ENCODE measurements around the gene ADCY5. TPM values are rescaled to one million over a fixed set of nuclear protein-coding genes. Genes with fewer than 3 reads are reported as not detected.

Gene ADCY5
- total RNA-seq, 1 donor from 2014 or later = 11.1 TPM

GRCh38 chr3:123367467-123368154 lies 81.3 kb downstream of the ADCY5 start:
- DNase-seq = no peak

- no peak for DNase-seq
These were observed 83.3 kb downstream of the ADCY5 start for GRCh38 chr3:123365450-123366143.

GRCh38 chr3:123361071-123361470 lies 87.8 kb downstream of the ADCY5 start:
- DNase-seq = no peak

- DNase-seq = no peak
These were observed 91.6 kb downstream of the ADCY5 start for GRCh38 chr3:123357275-123357674.

GRCh38 chr3:123353850-123354233 lies 95.0 kb downstream of the ADCY5 start:
- no peak for DNase-seq

GRCh38 chr3:123353227-123353849 lies 95.6 kb downstream of the ADCY5 start:
- DNase-seq = no peak

GRCh38 chr3:123352134-123352554 lies 96.7 kb downstream of the ADCY5 start:
- no peak for DNase-seq

- DNase-seq = no peak
These were observed 97.4 kb downstream of the ADCY5 start for GRCh38 chr3:123351501-123351900.

- DNase-seq = no peak
These were observed 97.9 kb downstream of the ADCY5 start for GRCh38 chr3:123350971-123351370.

- DNase-seq = peak; percentile 59
These were observed 99.1 kb downstream of the ADCY5 start for GRCh38 chr3:123349566-123350435.

- no peak for DNase-seq
These were observed 99.7 kb downstream of the ADCY5 start for GRCh38 chr3:123349201-123349535.

- no peak for DNase-seq
These were observed 100.3 kb downstream of the ADCY5 start for GRCh38 chr3:123348471-123349200.

GRCh38 chr3:123347691-123348264 lies 101.1 kb downstream of the ADCY5 start:
- no peak for DNase-seq

- no peak for DNase-seq
These were observed 101.7 kb downstream of the ADCY5 start for GRCh38 chr3:123347205-123347604.

GRCh38 chr3:123346021-123346420 lies 102.9 kb downstream of the ADCY5 start:
- no peak for DNase-seq

GRCh38 chr3:123344907-123345594 lies 103.8 kb downstream of the ADCY5 start:
- DNase-seq = no peak

GRCh38 chr3:123344175-123344906 lies 104.5 kb downstream of the ADCY5 start:
- DNase-seq = no peak

GRCh38 chr3:123343296-123344174 lies 105.4 kb downstream of the ADCY5 start:
- no peak for DNase-seq

GRCh38 chr3:123342631-123343080 lies 106.2 kb downstream of the ADCY5 start:
- no peak for DNase-seq

Measured in tongue (tissue), 2 donors.